Cardiac muscle cell (in vitro differentiated cells and primary cell): ENCODE measurements around the gene NFILZ. TPM values are rescaled to one million over a fixed set of nuclear protein-coding genes. Genes with fewer than 3 reads are reported as not detected.

Experiments used
- DNase-seq, 2 donors: peaks; one replicate each; pipeline versions ENCODE4 v3.0.0 to v3.0.0-alpha.2; 2010 to 2017; ENCODE audit warnings: low read depth in 1 of 2, low spot score in 1 of 2
- H3K27ac ChIP-seq: fragments of 200-600 bp; sonication (generic); 2 replicates; pipeline ENCODE4 v1.5.1; 2016
- H3K27me3 ChIP-seq: fragments of 200-600 bp; sonication (generic); 2 replicates; pipeline ENCODE4 v1.6.0; 2016; ENCODE audit warnings: control low read depth
- H3K36me3 ChIP-seq: fragments of 200-600 bp; sonication (generic); 2 replicates; pipeline ENCODE4 v1.5.1; 2016; ENCODE audit warnings: control low read depth
- H3K4me1 ChIP-seq: fragments of 200-600 bp; sonication (generic); 2 replicates; pipeline ENCODE4 v1.8.1; 2017; ENCODE audit warnings: low read depth, mild to moderate bottlenecking, mixed run types
- H3K4me3 ChIP-seq: fragments of 200-600 bp; sonication (generic); 2 replicates; pipeline ENCODE4 v1.5.1; 2016; ENCODE audit warnings: mild to moderate bottlenecking
- H3K9me3 ChIP-seq: fragments of 200-600 bp; sonication (generic); 2 replicates; pipeline ENCODE4 v1.5.1; 2017; ENCODE audit warnings: low read depth, mild to moderate bottlenecking, control low read depth
- CTCF ChIP-seq: IDR thresholded peaks from 2 replicates; pipeline ENCODE4 v1.5.1; 2012; ENCODE audit warnings: low read depth, mild to moderate bottlenecking, low read length
- polyA plus RNA-seq: library from polyadenylated mRNA; unstranded; fragments of >200 nt; fragmentation: Nextera tagmentation; extraction: Ambion mirVana; gene quantifications from 2 replicates; pipeline ENCODE4 v1.2.1, GENCODE V29; 2016
- total RNA-seq: library from RNA; depleted of rRNA; stranded (reverse); fragments of >200 nt; gene quantifications from 2 replicates; pipeline ENCODE4 v1.2.3, GENCODE V29; 2016

Gene NFILZ
- total and polyA plus RNA-seq, 2 experiments from 2014 or later, result not detected

- TF ChIP-seq CTCF, result no peak
- Histone ChIP-seq H3K27me3 (no peaks in the 10 kb centered on the region), H3K27ac (no peak overlapping the region), H3K4me3 (no peak overlapping the region), H3K36me3 (no peaks in the 10 kb centered on the region), H3K4me1 (no peaks in the 10 kb centered on the region), H3K9me3 (no peaks in the 10 kb centered on the region)
- DNase-seq, result peak in 1 of 2 donors; percentile 9
Measured at GRCh38 chr19:8648240-8648639, 17.8 kb downstream of the NFILZ start.

DNA sequence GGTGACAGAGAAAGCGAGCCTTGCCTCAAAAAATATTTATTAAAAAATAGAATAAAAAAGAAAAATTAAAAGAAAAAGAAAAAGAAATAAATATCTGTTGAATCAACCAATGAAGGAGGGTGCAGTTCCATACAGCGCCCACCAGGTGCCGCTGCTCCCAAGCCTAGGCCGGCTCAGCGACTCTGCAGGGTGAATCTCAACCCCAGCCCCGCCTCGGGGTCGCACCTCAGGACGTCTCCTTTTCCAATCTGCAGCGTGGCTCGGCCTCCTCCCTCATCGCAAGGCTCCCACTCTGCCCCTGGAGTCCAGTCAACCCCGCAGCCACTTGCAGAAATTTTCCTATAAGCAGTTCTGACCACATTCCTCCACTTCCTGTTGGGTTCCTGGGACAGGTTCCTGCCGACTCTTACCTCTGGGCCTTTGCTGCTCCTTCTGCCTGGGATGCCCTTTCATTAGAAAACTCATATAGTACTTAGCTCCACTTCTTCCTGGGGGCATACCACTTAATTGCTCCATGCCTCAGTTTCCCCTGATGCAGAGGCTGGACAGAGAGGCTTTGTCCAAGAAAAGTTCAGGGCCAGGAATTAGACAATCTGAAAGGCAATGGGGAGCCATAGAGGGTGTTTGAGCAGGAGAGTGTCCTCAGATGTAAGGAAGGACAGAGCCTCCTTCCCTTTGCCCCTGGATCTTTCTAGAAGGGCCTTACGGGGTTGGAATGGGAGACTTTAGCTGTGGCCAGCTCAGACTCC lies 24.3 kb downstream of the NFILZ start:
- Histone ChIP-seq H3K4me3 (no peak overlapping the region), H3K9me3 (no peaks in the 10 kb centered on the region), H3K27ac (no peak overlapping the region), H3K4me1 (no peaks in the 10 kb centered on the region), H3K36me3 (no peaks in the 10 kb centered on the region), H3K27me3 (no peaks in the 10 kb centered on the region)
- peak; percentile 91 for TF ChIP-seq CTCF
- peak; percentile 58 to 69 for DNase-seq

GRCh38 chr19:8655340-8655709 lies 24.9 kb downstream of the NFILZ start:
- no peak for TF ChIP-seq CTCF

GRCh38 chr19:8657869-8658268 lies 27.4 kb downstream of the NFILZ start:
- no peak overlapping the region for H3K27ac ChIP-seq
- no peaks in the 10 kb centered on the region for H3K36me3 ChIP-seq
- H3K9me3 ChIP-seq, result no peaks in the 10 kb centered on the region
- no peak for TF ChIP-seq CTCF
- H3K4me1 ChIP-seq, result no peaks in the 10 kb centered on the region
- no peak for DNase-seq
- no peak overlapping the region for H3K4me3 ChIP-seq
- no peaks in the 10 kb centered on the region for H3K27me3 ChIP-seq

More at GRCh38 chr19:8655340-8655709, 24.9 kb downstream of the NFILZ start:
- H3K36me3 ChIP-seq, result no peaks in the 10 kb centered on the region
- H3K9me3 ChIP-seq, result no peaks in the 10 kb centered on the region
- no peak for DNase-seq
- no peak overlapping the region for H3K27ac ChIP-seq
- no peaks in the 10 kb centered on the region for H3K4me1 ChIP-seq
- no peaks in the 10 kb centered on the region for H3K27me3 ChIP-seq
- H3K4me3 ChIP-seq, result no peak overlapping the region

DNA sequence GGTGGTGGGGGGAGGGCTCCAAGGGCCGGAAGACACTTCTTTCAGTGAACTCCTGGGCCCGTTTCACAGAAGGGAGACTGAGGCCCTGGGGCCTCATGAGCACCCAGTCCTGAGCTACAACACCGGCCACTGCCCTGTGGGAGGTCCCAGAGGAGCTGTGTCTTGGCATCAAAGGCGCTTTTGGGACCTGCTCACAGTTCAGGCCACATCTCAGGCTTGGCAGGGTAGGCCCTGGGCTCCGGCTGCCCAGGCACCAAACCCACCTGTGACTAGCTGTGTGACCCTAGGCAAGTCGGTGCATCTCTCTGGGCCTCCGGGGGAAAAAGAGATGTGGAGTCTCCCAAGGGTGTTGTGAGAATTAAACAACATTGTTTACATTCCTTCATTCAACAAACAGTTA lies 29.5 kb downstream of the NFILZ start:
- H3K27ac ChIP-seq, result no peak overlapping the region
- TF ChIP-seq CTCF, result no peak
- H3K36me3 ChIP-seq, result no peaks in the 10 kb centered on the region
- no peak overlapping the region for H3K4me3 ChIP-seq
- H3K4me1 ChIP-seq, result no peaks in the 10 kb centered on the region
- no peak for DNase-seq
- H3K27me3 ChIP-seq, result no peaks in the 10 kb centered on the region
- H3K9me3 ChIP-seq, result no peaks in the 10 kb centered on the region
